Mesenchymal stem cell (in vitro differentiated cells and primary cell): ENCODE data around the gene RO60.

Source experiments
- DNase-seq: peaks from one replicate; pipeline ENCODE4 v3.0.0-alpha.2; 2013
- H2AFZ ChIP-seq: one replicate; pipeline ENCODE4 v1.6.1; 2013; ENCODE audit warnings: low read depth, mild to moderate bottlenecking, control low read depth, inconsistent platforms, low read length, moderate library complexity
- H2AK5ac ChIP-seq: 2 replicates; pipeline ENCODE4 v1.6.1; 2013; ENCODE audit warnings: low read length, moderate library complexity, mild to moderate bottlenecking, inconsistent platforms; ENCODE audit not compliant: severe bottlenecking
- H2BK120ac ChIP-seq: one replicate; pipeline ENCODE4 v1.6.1; 2013; ENCODE audit warnings: low read depth, mild to moderate bottlenecking, inconsistent platforms, low read length, moderate library complexity
- H2BK12ac ChIP-seq, 2 experiments: one replicate each; pipeline ENCODE4 v1.6.1; 2013; ENCODE audit warnings: inconsistent platforms in 2 of 2, low read length in 2 of 2, mild to moderate bottlenecking in 2 of 2, moderate library complexity in 2 of 2, control low read depth in 1 of 2
- H2BK15ac ChIP-seq: one replicate; pipeline ENCODE4 v1.6.1; 2013; ENCODE audit warnings: mild to moderate bottlenecking, low read depth, inconsistent platforms; ENCODE audit not compliant: poor library complexity, severe bottlenecking
- H2BK5ac ChIP-seq: 2 replicates; pipeline ENCODE4 v1.6.1; 2013; ENCODE audit warnings: low read depth, mild to moderate bottlenecking, low read length, control low read depth, inconsistent platforms; ENCODE audit not compliant: poor library complexity, severe bottlenecking
- H3K14ac ChIP-seq, 2 experiments: one replicate each; pipeline ENCODE4 v1.6.1; 2013; ENCODE audit warnings: inconsistent platforms in 2 of 2, low read length in 2 of 2, control low read depth in 1 of 2, mild to moderate bottlenecking in 1 of 2, moderate library complexity in 1 of 2
- H3K18ac ChIP-seq, 2 experiments: one replicate each; pipeline ENCODE4 v1.6.1; 2013; ENCODE audit warnings: inconsistent platforms in 2 of 2, low read length in 2 of 2, control low read depth in 1 of 2, low read depth in 1 of 2, mild to moderate bottlenecking in 1 of 2
- H3K23ac ChIP-seq, 2 experiments: one replicate each; pipeline ENCODE4 v1.6.1; 2013; ENCODE audit warnings: inconsistent platforms in 2 of 2, low read length in 2 of 2, mild to moderate bottlenecking in 2 of 2, moderate library complexity in 2 of 2, control low read depth in 1 of 2
- H3K27ac ChIP-seq: 2 replicates; pipeline ENCODE4 v1.5.1; 2013; ENCODE audit warnings: mild to moderate bottlenecking, moderate library complexity, low read length, control low read depth, inconsistent platforms; ENCODE audit not compliant: poor library complexity, severe bottlenecking
- H3K27me3 ChIP-seq, 2 experiments: 2 replicates each; pipeline versions ENCODE4 v1.6.1 to v1.7.0; 2013; ENCODE audit warnings: low read length in 2 of 2, mild to moderate bottlenecking in 2 of 2, moderate library complexity in 2 of 2, control low read depth in 1 of 2, inconsistent platforms in 1 of 2; ENCODE audit not compliant: control insufficient read depth in 1 of 2, insufficient read depth in 1 of 2
- H3K36me3 ChIP-seq, 2 experiments: 2 replicates each; pipeline versions ENCODE4 v1.6.1 to v1.7.0; 2013; ENCODE audit warnings: low read length in 2 of 2, control low read depth in 1 of 2, inconsistent platforms in 1 of 2, low read depth in 1 of 2, mild to moderate bottlenecking in 1 of 2; ENCODE audit not compliant: insufficient read depth in 2 of 2, control insufficient read depth in 1 of 2
- H3K4ac ChIP-seq, 2 experiments: one replicate each; pipeline ENCODE4 v1.6.1; 2013; ENCODE audit warnings: inconsistent platforms in 2 of 2, low read length in 2 of 2, mild to moderate bottlenecking in 2 of 2, moderate library complexity in 2 of 2, control low read depth in 1 of 2, low read depth in 1 of 2
- H3K4me1 ChIP-seq: 2 replicates; pipeline ENCODE4 v1.6.1; 2013; ENCODE audit warnings: low read depth, low read length, control low read depth; ENCODE audit not compliant: control insufficient read depth, insufficient read depth
- H3K4me2 ChIP-seq: 2 replicates; pipeline ENCODE4 v1.6.1; 2013; ENCODE audit warnings: low read length, mild to moderate bottlenecking, inconsistent platforms; ENCODE audit not compliant: poor library complexity, severe bottlenecking
- H3K4me3 ChIP-seq, 2 experiments: 2 replicates each; pipeline versions ENCODE4 v1.5.1 to v1.7.0; 2013; ENCODE audit warnings: low read length in 2 of 2, mild to moderate bottlenecking in 2 of 2, control low read depth in 1 of 2, low read depth in 1 of 2; ENCODE audit not compliant: insufficient read depth in 1 of 2
- H3K79me1 ChIP-seq: replicated peaks from 2 replicates; pipeline ENCODE4 v1.6.1; 2013; ENCODE audit warnings: mild to moderate bottlenecking, control low read depth, low read length, inconsistent platforms; ENCODE audit not compliant: poor library complexity, severe bottlenecking
- H3K9ac ChIP-seq: 2 replicates; pipeline ENCODE4 v1.7.0; 2013; ENCODE audit warnings: mild to moderate bottlenecking, low read length, moderate library complexity
- H3K9me3 ChIP-seq: 2 replicates; pipeline ENCODE4 v1.7.0; 2013; ENCODE audit warnings: mild to moderate bottlenecking, low read length; ENCODE audit not compliant: control insufficient read depth
- H4K8ac ChIP-seq: one replicate; pipeline ENCODE4 v1.6.1; 2013; ENCODE audit warnings: inconsistent platforms, mild to moderate bottlenecking, low read length, moderate library complexity
- H4K91ac ChIP-seq: one replicate; pipeline ENCODE4 v1.6.1; 2013; ENCODE audit warnings: mild to moderate bottlenecking, low read length, inconsistent platforms
- WGBS: methylation state at CpG from one replicate; pipeline ENCODE4 v1.1.7; 2013; ENCODE audit warnings: mixed read lengths; 5-methylcytosine and 5-hydroxymethylcytosine counted together

The RO60 gene

DNA sequence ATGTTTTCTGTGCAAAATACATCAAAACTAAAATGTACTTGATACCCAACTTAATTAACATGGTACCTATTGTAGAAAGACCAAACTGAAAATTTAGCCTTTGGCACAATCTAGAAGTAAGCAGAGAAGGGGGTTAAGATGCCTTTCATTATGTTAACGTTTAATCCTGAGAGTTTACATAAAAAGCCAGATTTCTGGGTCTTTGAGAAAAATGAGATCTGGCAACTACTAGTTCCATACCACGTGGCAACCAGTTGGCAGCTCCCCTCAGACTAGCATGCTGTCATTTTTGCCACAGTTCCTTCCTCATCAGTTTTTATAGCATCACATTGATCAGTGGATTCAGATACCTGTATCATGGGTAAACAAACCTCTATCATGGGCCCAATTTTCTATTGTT, 1.5 kb downstream of the RO60 start:
- Histone ChIP-seq H3K27me3 (no peaks in the 10 kb centered on the region), H3K9ac (peak overlapping the region; percentile 99)
- whole genome bisulfite sequencing: 54% methylated on average over 2 of the region's 2 CpGs

DNA sequence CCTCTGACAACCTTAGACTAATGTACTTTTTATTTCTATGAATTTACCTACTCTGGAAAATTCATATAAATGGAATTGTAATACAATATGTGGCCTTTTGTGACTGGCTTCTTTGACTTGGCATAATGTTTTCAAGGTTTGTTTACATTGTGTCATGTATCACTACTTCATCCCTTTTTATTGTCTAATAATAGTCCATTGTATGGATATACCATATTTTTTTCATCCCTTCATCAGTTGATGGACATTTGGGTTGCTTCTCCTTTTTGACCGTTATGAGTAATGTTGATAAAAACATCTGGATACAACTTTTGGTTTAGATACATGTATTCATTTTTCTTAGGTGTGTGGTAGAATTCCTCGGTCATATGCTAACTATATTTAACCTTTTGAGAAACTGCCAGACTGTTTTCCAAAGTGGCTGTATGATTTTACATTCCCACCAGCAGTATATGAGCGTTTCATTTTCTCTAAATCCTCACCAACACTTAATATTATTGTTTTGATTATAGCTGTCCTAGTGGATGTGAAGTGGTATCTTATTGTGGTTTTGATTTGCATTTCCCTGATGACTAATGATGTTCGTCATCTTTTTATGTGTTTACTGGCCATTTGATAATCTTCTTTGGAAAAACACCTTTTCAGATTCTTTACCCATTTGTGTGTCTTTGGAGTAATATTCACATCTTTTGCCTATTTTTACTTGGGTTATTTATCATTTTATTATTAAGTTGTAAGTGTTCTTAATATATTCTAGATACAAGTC, 3.5 kb downstream of the RO60 start:
- H3K4me3 ChIP-seq: no peak overlapping the region
- H2BK120ac ChIP-seq: no peak overlapping the region
- H3K4me2 ChIP-seq: no peak overlapping the region
- no peak overlapping the region for H3K9ac ChIP-seq
- no peaks in the 10 kb centered on the region for H3K36me3 ChIP-seq
- DNase-seq: no peak
- no peak overlapping the region for H2BK15ac ChIP-seq
- H3K79me1 ChIP-seq: no peaks in the 10 kb centered on the region
- no peak overlapping the region for H3K23ac ChIP-seq
- H3K14ac ChIP-seq: no peak overlapping the region
- H3K4ac ChIP-seq: no peak overlapping the region
- no peak overlapping the region for H2AFZ ChIP-seq
- H2BK5ac ChIP-seq: no peak overlapping the region
- no peaks in the 10 kb centered on the region for H3K27me3 ChIP-seq
- H2BK12ac ChIP-seq: no peak overlapping the region
- WGBS: no CpG with 5 or more reads among the region's 4 CpGs
- H3K4me1 ChIP-seq: peaks cover 2% of the 10 kb centered on the region
- no peak overlapping the region for H4K8ac ChIP-seq
- no peak overlapping the region for H2AK5ac ChIP-seq
- H4K91ac ChIP-seq: no peak overlapping the region
- no peak overlapping the region for H3K27ac ChIP-seq
- H3K18ac ChIP-seq: no peak overlapping the region
- H3K9me3 ChIP-seq: no peaks in the 10 kb centered on the region

More for the DNA sequence above, 1.5 kb downstream of the RO60 start:
- Histone ChIP-seq H3K79me1 (no peaks in the 10 kb centered on the region), H2AK5ac (no peak overlapping the region), H4K8ac (no peak overlapping the region), H3K23ac (no peak overlapping the region), H3K4me1 (peaks cover 4% of the 10 kb centered on the region), H3K18ac (no peak overlapping the region), H3K9me3 (no peaks in the 10 kb centered on the region), H3K4ac (no peak overlapping the region), H2BK120ac (no peak overlapping the region), H2BK12ac (no peak overlapping the region), H3K27ac (no peak overlapping the region), H3K4me2 (peak overlapping the region; percentile 77), H3K36me3 (no peaks in the 10 kb centered on the region), H3K14ac (no peak overlapping the region), H2BK5ac (no peak overlapping the region), H2AFZ (no peak overlapping the region), H2BK15ac (no peak overlapping the region), H4K91ac (no peak overlapping the region), H3K4me3 (peak overlapping the region in 1 of 2 experiments; percentile 90)
- peak; percentile 14 for DNase-seq

DNA sequence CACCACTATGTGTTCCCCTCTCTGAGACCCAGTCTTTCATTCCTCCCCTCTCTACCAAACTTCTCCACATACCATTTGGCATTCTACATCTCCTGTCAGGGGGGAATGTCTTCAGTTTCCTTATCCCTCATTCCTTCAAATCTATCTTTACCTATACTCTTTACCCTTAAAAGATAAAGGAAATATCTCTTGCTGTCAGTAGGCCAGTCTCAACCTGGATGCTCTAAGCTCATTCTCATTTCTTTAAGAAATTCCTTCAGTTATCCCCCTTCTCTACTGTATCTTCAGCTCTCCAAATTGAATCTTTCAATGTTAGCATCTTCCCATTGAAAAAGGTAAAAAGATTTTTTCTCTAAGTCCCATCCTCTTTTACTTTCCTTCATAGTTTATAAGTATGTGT, 6.5 kb downstream of the RO60 start:
- Histone ChIP-seq H3K4me1 (no peaks in the 10 kb centered on the region), H3K18ac (no peak overlapping the region), H2BK15ac (no peak overlapping the region), H2BK120ac (no peak overlapping the region), H2AFZ (no peak overlapping the region), H3K23ac (no peak overlapping the region), H2BK12ac (no peak overlapping the region), H3K79me1 (peaks cover 7% of the 10 kb centered on the region), H3K9me3 (no peaks in the 10 kb centered on the region), H4K91ac (no peak overlapping the region), H3K27ac (no peak overlapping the region), H3K4ac (no peak overlapping the region), H2BK5ac (no peak overlapping the region), H2AK5ac (no peak overlapping the region), H4K8ac (no peak overlapping the region), H3K36me3 (peaks cover 0 to 13% of the 10 kb centered on the region in 2 experiments), H3K4me3 (no peak overlapping the region), H3K27me3 (no peaks in the 10 kb centered on the region), H3K14ac (no peak overlapping the region), H3K9ac (no peak overlapping the region), H3K4me2 (no peak overlapping the region)
- no peak for DNase-seq

DNA sequence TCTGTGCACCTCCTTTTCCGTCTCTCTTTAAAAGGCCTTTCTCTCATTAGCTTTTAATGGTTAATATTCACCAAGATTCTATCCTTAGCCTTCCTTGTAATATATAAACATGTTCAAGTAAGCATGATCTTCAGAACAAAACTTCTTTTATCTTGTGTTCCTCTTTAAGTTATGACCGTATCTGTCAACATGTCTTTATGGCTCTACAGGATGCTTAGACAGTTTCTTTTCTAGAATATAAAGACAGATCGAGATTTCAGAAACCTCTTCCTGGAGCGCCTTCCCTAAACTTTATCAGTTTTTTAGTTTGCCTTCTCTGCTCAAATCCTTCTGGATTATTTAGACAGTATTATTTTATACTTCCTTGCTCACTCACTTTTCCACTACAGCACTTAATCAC, 7.2 kb downstream of the RO60 start:
- Histone ChIP-seq H2BK12ac (no peak overlapping the region), H2AFZ (no peak overlapping the region), H2BK120ac (no peak overlapping the region), H3K18ac (no peak overlapping the region), H2BK5ac (no peak overlapping the region), H3K79me1 (peaks cover 7% of the 10 kb centered on the region), H3K14ac (no peak overlapping the region), H3K27me3 (no peaks in the 10 kb centered on the region), H2AK5ac (no peak overlapping the region), H3K23ac (no peak overlapping the region), H4K91ac (no peak overlapping the region), H3K27ac (no peak overlapping the region), H3K4ac (no peak overlapping the region), H2BK15ac (no peak overlapping the region), H3K4me1 (no peaks in the 10 kb centered on the region), H3K9me3 (no peaks in the 10 kb centered on the region), H3K36me3 (peaks cover 0 to 17% of the 10 kb centered on the region in 2 experiments), H3K9ac (no peak overlapping the region), H4K8ac (no peak overlapping the region), H3K4me2 (no peak overlapping the region), H3K4me3 (no peak overlapping the region)
- no peak for DNase-seq
- WGBS: 97% methylated on average over 4 of the region's 4 CpGs
